ENCODE results near the gene STK24. TPM values are rescaled to one million over a fixed set of nuclear protein-coding genes. Genes with fewer than 3 reads are reported as not detected.
A peak's percentile ranks its signal among the peaks of the same experiment; 100 is the strongest.

Gene STK24
- total RNA-seq, 1 donor = 56.6 TPM

- H3K4me3 ChIP-seq (ENCODE audit: low read depth, low read length) = no peak overlapping the region
- no peak for TF ChIP-seq CTCF (IDR thresholded peaks at IDR 0.05; ENCODE audit: insufficient read depth, low read depth, low read length)
- peak; percentile 68 for DNase-seq (ENCODE audit: low read depth)
Measured at GRCh38 chr13:98443329-98443728, 133.6 kb downstream of the STK24 start.

GRCh38 chr13:98442391-98443230, 134.3 kb downstream of the STK24 start:
- no peak for TF ChIP-seq CTCF (IDR thresholded peaks at IDR 0.05; ENCODE audit: insufficient read depth, low read depth, low read length)
- no peak for DNase-seq (ENCODE audit: low read depth)
- no peak overlapping the region for H3K4me3 ChIP-seq (ENCODE audit: low read depth, low read length)

GRCh38 chr13:98441056-98441676, 135.7 kb downstream of the STK24 start:
- TF ChIP-seq CTCF (IDR thresholded peaks at IDR 0.05; ENCODE audit: insufficient read depth, low read depth, low read length) = no peak
- DNase-seq (ENCODE audit: low read depth) = no peak
- no peak overlapping the region for H3K4me3 ChIP-seq (ENCODE audit: low read depth, low read length)

GRCh38 chr13:98440390-98441055, 136.4 kb downstream of the STK24 start:
- TF ChIP-seq CTCF (IDR thresholded peaks at IDR 0.05; ENCODE audit: insufficient read depth, low read depth, low read length) = no peak
- DNase-seq (ENCODE audit: low read depth) = no peak
- H3K4me3 ChIP-seq (ENCODE audit: low read depth, low read length) = no peak overlapping the region

- TF ChIP-seq CTCF (IDR thresholded peaks at IDR 0.05; ENCODE audit: insufficient read depth, low read depth, low read length) = no peak
Measured at GRCh38 chr13:98439896-98440295, 137.0 kb downstream of the STK24 start.

GRCh38 chr13:98439126-98439828, 137.6 kb downstream of the STK24 start:
- no peak for TF ChIP-seq CTCF (IDR thresholded peaks at IDR 0.05; ENCODE audit: insufficient read depth, low read depth, low read length)
- no peak for DNase-seq (ENCODE audit: low read depth)
- H3K4me3 ChIP-seq (ENCODE audit: low read depth, low read length) = no peak overlapping the region

More at GRCh38 chr13:98439896-98440295, 137.0 kb downstream of the STK24 start:
- DNase-seq (ENCODE audit: low read depth) = no peak
- no peak overlapping the region for H3K4me3 ChIP-seq (ENCODE audit: low read depth, low read length)

Measured in fibroblast of villous mesenchyme (primary cell).